Stimulated activated CD4-positive, alpha-beta T cell treated with anti-CD3 and anti-CD28 coated beads, TNF-alpha, amount 100 ng/mL, for 48 hours (primary cell): ENCODE measurements around the gene ALK.

Experiments
- DNase-seq, 3 donors: peaks; one replicate each; pipeline ENCODE4 v3.0.0-alpha.2; 2020; ENCODE audit warnings: low read depth in 3 of 3

Gene ALK

DNA sequence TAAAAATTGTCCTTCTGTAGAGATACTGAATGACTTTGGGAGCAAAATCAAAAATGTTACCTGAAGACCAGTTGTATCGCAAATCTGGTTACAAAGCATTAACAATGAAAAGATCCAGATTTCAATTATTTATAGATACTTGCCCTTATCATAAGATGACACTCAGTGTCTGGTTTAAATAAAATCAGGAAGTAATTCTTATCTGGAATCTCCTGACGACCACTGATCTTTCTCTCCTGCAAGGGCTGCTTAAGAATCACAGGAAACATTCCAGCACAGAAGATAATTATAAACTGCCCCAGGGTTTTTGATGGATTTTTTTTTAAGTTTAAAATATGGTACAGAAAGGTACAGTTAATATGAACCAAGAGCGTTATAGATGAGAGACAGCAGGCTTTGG lies 205.7 kb downstream of the ALK start:
- DNase-seq, result no peak

DNA sequence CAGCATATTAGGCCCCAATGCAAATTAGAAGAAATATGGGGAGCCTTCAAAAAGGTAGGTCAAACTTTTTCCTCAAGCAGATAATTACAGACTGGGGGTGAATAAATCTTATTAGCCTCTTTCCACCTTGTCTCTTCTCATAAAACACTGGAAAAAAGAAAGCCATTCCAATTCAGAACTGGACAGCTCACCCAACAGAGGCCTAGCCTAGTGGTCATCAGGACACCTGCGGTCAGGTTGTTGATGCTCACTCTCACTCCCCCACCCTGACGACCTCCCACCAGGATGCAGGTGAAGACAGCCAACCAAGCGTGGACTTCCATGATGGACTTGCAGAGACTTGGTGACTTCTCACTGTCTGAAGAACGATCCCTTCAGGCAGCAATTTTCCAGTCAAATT lies 207.1 kb downstream of the ALK start:
- DNase-seq, result no peak

DNA sequence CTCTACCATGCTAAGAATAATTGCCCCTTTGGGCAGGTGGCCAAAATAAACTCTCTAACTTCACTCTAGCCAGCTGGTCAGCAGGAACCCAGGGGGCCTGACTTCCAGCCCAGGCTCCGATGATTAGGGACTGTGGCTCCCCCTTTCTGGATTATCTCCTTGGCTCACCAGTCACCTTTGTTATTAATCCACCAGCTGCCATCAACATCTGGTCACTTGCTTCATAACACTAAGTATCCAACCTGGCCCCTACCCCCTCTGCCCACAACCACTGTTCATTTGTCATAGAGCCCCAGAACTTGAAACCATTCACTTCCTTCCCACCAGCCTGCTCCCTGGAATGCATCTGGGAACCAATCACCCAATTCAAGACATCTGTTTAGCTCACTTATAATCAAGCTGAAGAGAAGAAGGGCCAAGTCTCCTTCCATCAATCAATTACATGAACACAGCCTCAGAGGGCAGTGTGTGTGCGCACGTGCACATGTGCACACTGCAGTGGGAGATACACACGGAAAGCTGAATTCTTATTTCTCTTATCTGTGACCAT lies 215.1 kb downstream of the ALK start:
- DNase-seq, result no peak

DNA sequence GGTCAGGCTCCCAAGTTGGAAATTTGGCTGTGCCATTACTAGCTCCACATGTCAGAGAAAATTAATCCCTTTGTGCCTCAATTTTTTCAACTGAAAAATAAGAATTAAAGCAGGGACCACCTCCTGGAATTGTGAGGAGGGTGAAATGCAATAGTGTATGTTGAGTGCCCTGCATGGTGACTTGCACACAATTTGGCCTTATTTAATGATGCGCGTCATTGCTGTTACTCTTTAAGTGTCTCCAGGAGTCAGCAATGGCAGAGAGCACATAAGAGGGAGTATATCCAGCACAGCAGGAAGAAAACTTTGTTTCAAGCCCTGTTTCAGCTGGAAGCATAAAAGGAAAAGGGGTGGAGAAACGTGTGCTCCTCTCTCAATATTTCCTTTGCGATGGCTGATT lies 215.8 kb downstream of the ALK start:
- DNase-seq, result no peak

DNA sequence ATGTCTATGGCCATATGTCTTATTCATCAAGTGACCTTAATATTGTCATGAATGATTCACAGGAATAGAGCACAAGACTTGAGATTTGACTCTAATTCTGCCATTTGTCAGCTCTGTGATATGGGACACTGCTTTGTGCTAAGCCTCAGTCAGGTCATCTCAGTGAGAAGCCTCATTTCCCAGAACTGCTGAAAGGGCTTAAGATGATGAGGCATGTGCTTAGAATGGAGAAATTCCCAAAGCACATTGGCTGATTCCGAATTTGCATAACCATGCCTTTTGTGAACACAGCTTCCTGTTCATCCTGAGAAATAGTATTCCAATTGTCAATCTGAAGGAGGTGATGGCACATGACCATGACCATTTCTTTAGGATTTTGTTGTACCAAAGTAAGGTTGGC lies 218.1 kb downstream of the ALK start:
- no peak for DNase-seq

DNA sequence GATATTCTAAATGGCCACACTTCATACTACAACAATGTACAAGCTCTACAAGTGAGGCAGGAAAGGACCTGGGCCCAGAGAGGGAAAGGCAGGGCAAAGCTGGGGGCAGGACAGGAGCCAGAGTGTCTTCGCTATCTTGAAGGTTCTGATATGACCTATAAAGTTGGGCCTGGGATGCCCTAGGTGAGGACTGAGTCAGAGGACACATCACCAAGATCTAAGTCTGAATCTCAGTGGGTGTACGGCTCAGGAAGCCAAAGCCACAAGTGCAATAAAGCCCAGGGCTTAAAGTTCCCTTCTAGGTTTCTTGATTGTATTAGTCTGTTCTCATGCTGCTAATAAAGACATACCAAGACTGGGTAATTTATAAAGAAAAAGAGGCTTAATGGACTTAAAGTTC lies 219.1 kb downstream of the ALK start:
- DNase-seq, result no peak

DNA sequence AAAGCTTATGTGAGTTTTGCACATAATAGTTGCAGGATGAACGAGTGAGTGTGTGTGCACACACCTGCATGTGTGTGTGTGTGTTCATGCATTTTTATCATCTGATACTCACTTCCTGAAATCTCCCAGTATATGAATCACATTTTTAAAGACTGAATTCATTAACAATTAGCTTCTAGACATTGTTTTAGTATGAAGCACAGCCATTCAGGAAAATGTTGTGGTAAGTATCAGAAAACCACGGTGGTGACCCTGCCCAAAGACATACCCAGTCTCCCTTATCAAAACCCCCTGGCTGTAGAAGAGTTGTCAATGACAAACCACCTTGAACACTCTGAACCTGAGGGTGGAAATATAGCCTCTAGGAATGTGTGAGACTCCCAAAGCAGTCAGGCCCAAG lies 220.8 kb downstream of the ALK start:
- no peak for DNase-seq

DNA sequence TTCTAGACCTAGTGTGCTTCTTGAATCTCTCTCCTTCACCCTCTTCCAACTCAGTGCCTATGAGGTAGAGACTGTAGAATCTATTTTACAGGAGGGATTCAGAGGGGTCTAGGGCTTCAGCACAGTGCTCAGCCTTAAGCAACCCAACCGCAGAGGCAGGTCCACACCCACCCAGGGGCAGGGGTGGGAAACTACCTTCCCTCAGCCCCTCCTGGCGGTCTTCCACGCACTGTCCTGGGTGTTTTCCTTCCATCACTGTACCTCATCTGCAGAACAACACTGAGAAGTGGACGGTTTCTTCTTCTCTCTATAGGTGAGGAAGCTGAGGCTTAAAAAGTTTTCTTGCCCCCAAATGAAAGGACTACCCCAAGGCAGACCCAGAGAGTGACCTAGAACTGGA lies 222.3 kb downstream of the ALK start:
- no peak for DNase-seq

DNA sequence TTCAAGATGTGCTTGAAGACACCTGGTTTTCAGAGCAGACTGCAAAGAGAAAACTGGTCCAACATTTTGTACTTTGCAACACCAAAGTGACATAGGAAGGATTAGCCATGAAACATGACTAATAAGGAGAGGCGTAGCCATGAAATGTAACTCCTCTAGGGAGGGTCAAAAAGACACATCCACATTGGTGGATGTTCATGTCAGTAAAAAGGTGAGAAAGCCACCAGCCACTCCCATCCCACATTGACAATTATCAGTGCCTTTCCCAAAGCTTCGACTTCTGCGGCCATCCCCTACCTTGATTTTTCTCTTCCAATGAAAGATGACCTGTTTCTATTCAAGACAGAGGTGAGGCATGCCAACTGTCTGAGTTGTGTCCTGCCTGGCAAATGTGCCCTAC lies 223.2 kb downstream of the ALK start:
- DNase-seq, result no peak

DNA sequence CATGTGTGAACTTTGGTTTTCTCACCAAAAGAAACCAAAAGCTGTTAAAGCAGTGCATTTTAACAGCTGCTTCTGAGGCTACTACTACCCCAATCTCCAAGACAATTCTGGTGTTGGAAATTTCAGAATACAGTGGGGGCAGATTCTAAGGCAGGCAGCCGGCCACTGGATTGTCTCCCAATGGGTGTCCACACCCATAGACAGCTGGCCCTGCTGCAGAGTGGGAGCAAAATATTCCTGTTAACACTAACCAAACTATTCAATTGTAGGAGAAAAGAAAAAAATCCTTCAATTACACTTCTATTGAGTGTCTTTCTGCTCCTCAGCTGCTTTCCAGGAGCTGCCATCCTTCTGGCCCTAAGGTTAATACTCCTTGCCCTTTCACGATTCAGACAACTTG lies 223.7 kb downstream of the ALK start:
- DNase-seq, result no peak

DNA sequence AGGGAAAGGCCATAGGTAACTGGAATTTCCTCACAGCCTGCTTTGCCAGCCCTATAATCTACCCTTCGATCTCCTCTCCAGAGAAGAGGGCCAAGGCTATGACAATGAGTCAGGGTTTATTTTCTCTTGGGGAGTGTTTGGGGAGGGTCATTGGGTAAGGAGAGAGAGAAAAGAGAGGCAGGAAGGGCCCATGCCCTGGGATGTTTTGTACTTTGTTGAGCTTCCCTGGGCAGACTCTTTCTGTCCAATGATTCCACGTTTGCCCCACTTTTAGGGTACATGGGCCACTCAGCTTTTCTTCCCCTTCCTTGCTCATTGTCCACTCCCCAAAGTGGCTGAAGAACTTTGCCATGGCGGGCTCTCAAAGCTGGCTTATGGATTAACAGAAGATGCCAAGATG lies 224.2 kb downstream of the ALK start:
- DNase-seq, result no peak

DNA sequence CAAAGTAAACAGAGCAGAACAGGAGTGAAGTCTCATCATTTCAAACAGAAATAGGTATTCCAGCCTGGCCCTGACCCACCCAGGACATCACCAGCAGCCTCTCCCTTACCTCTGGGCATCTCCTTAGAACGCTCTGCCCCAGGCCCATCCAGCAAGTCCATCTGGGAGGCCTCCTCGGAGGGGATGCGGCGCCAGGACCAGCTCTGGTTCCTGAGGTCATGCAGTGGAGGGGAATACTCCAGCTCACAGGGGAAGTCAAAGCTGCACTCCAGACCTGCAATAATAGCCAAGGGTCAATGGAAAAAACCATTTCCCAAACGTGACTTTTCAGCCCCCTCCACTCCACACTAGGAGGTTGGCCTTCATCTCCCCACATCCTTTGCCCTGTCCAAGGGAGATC lies 226.6 kb downstream of the ALK start:
- DNase-seq, result no peak

DNA sequence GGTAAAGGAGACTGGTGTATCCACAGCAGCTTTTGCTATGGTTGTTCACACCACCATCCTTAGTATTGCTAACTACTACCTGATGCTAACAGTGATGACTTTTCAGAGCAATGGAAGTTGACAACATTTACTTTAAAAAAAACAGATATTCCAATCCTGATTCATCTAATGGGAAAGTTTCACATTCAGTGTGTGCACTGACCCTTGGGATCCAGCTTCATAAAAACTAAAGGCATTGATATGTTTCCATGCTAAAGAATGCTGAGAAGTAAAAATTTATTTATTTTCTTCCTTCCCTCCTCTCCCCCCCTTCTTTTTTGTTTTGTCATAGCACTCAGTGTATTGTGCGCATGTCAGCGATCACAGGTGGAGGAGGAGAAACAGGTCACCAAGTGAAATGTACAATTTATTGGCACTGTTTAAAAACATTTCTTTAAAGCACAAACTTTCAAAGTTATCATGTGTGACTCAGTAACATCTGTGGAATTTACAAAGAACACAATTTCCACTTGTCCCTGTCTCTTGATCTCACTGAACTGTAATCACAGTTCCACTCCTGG lies 229.9 kb downstream of the ALK start:
- no peak for DNase-seq

DNA sequence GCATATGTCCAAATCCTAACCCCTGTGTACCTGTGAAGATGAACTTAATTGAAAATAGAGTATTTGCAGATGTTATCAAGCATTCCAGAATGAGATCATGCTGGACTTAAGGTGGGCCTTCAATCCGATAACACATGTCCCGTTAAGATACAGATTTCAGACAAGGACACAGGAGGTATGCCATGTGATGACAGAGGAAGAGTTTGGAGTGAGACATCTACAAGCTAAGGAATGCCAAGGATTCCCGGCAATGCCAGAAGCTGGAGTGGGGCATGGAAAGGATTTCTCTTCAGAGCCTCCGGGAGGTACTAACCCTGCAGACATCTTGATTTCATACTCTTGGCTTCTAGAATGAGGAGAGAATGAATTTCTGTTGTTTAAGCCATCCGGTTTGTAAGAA lies 231.7 kb downstream of the ALK start:
- DNase-seq, result no peak

DNA sequence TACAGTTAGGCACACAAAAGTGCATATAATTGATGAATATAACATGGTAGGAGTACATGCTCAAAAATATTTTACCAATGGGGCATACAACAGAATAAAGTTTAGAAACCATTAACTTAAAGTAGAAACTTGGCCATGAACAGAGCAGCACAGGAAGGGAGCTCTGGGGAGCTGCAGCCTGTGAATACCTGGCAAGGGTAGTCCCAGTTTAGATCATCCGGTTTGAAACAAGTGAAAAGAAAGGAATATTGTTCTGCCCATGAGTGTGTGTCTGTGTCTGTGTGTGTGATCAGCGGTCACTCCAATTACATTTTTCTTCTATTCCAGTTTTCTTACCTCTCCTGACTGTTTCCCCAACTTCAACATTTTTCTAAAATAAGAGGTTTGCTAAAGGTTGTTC lies 233.0 kb downstream of the ALK start:
- DNase-seq, result no peak

DNA sequence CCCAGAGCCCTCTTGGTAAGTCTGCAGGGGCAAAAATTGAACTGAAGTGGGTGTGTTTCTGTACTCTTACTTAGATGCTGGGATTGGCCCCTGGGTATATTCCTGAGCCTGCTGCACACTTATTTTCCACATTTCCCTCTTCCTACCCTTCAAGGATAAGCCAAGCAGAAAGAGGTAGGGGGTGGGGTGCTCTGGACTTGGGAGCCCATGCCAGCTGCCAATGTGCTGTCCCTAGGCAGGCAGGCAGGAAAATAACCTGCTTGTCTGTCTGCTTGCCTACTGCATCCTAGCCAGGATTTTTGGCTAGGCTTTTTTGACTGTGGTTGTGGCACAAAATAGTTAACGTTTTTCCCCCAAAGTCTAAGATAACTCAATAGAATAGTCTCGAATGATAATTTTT lies 234.3 kb downstream of the ALK start:
- no peak for DNase-seq

DNA sequence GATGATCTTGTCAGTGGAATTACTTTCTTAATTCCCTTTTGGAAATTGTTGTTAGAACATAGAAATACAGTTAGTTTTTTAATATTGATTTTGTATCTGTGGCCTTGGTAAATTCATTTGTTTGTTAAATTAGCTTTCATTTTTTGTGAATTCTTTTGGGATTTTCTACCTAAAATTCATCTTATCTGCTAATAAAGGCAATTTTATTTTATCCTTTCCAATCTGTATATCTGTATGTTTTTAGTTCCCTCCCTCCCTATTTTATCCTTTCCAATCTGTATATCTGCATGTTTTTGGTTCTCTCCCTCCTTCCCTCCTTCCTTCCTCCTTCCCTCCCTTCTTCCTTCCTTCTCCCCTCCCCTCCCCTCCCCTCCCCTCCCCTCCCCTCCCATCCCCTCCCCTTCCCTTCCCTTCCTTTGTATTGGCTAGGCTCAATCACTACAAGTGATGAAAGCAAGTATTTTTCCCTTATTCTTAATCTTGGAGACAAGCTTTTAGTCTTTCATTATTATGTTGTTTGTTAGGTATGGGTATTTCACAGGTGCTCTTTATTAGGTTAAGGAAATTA lies 244.4 kb downstream of the ALK start:
- no peak for DNase-seq

DNA sequence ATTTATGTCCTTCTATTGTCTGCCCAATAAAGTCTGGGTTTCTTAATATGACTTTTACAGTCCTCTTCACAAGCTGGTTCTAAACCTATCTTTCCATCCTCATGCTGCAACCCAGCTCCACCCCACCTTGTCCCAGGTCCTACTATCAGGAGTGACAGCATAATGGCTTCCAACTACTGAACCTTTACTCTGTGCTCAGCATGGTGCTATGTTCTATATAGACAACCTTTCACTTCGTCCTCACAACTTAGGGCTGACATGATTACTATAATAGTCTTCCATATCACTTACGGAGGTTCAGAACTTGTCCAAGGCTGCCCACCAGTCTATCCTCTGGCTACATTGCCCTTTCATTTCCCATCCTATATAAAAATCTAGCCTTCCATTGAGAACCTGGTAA lies 256.8 kb downstream of the ALK start:
- DNase-seq, result no peak

DNA sequence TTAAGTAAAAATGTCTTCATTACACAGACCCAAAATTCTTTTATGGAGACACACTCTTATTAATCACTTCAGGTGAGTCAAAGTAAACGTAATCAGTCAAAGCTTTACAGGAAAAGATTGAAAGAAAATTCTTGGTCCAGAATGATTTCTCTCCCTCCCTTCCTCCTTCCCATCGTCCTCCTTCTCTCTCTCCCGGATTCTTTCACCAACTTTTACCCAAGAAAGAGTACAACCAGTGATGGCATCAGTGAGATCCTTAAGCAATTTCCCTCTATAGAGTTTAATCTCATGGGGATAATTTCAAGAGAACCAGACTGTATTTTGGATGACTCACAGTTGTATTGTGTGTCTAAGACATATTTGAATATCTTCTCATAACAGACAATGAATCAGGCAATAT lies 258.1 kb downstream of the ALK start:
- DNase-seq, result no peak

DNA sequence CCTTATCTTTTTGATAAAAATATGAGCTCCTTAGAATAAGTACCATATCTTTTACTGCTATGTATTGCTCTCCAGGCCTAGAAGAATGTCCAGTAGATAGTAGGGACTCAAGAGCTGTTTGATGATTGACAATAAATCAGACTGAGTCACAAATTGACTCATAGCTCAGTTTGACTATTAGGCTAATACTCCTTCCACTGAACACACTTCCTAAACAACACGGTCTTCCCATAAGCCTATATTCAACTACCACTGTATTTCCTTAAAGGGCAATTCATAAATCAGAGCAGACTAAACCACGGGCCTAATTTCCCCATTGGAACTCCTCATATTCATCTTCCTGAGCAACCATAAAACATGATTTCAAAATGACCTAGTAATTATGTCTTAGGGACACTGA lies 258.5 kb downstream of the ALK start:
- no peak for DNase-seq

DNA sequence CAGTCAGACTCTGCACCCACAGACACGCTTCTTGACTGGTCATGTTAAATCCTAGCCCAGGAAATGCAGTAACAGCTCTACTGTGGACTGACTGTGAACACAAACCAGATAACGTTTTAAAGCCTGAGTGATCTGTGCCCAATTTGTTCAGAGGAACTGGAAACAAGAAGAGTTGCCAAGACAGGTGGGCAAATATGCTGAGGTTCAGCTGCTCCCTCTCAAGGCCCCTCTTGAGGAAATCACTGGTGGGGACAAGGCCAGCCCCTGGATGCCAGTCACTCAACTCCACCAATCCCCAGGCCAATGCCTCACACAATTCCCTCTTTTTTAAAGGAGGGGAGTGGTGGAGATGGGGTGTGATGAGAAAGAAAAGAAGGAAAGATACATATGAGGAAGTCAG lies 261.2 kb downstream of the ALK start:
- no peak for DNase-seq

DNA sequence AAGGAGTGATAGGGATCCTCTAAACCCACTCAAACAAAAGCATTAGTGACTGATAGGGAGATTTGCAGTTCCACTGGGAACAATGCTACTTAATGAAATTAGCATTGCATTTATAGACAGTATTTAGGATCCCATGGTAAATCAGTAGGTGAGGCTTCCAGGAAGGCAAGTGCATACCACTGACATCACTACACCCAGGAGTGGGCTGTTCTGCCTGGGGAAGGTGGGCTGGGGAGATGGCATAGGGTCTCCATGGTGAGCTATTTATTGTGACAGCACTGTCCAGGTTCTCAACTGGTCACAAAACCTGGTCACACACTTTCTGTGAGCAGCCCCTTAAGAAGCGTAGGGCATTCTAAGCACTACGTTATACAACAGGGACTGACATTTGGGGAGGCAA lies 262.2 kb downstream of the ALK start:
- DNase-seq, result no peak

DNA sequence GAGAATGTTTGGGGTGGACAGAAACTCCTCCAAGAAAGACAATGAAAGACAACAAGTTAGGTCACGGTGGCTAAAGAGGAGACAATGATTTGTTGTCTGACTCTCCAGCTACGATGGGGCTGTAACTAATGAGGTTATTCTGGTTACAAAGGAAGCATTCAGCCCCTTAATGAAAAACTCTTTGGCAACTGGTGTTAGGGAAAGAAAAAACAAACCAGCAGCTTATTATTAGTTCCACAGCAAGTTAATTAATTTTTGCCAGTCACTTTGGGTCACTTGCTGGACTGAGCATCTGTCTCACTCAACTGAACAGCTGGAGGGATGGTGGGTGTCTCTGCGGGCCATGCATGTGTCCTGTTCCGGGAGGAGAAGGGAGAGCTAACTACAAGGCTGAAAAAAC lies 263.7 kb downstream of the ALK start:
- no peak for DNase-seq

DNA sequence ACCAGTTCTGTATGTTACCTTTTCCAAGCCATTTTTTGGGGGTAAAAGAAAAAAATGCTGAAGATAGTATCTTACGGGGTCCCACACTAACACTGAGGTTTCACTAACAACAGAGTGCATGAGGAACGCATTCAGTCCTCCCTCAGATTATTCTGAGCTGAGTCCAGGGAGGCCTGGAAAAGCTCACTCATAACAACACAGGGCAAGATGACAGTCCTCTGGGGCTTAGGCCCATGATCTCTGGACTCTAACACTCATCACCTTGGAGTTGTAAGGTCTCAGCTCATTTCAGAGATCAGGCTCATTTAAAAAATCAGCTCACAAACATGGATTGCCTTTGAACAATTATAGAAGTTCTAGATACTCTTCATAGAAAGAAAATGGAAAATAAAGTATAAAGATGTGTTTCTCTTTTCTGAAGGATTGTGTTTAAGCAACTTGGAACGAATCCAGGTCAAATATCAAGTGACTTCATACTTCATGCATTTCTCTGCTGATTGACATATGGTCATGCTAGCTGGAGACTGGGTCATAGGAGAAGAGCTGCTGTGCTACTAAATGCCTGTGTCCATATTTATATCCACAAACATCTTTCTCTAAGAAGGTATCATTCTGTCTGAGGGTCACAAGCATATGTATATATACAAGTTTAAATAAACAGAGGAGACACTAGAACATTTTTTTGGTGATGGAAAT lies 265.8 kb downstream of the ALK start:
- no peak for DNase-seq
